GM12891 (cell line): ENCODE results near the gene SDK1.

Experiments
- PAX5 ChIP-seq: IDR thresholded peaks from 2 replicates; pipeline ENCODE4 v1.6.1; 2011; ENCODE audit warnings: low read length, moderate library complexity, mild to moderate bottlenecking; ENCODE audit not compliant: insufficient read depth, severe bottlenecking
- POLR2A ChIP-seq: IDR thresholded peaks from 2 replicates; pipeline ENCODE4 v1.6.1; 2011; ENCODE audit warnings: low read depth, low read length, control low read depth
- POLR2AphosphoS5 ChIP-seq: IDR thresholded peaks from 2 replicates; pipeline ENCODE4 v1.6.1; 2011; ENCODE audit warnings: low read depth, low read length, control low read depth
- POU2F2 ChIP-seq: IDR thresholded peaks from 2 replicates; pipeline ENCODE4 v1.6.1; 2011; ENCODE audit warnings: low read depth, mild to moderate bottlenecking, control low read depth, low read length, moderate library complexity
- SPI1 ChIP-seq: IDR thresholded peaks from 2 replicates; pipeline ENCODE4 v1.6.1; 2011; ENCODE audit warnings: low read depth, low read length, control low read depth
- TAF1 ChIP-seq: IDR thresholded peaks from 2 replicates; pipeline ENCODE4 v1.6.1; 2011; ENCODE audit warnings: low read depth, low read length, control low read depth

DNA sequence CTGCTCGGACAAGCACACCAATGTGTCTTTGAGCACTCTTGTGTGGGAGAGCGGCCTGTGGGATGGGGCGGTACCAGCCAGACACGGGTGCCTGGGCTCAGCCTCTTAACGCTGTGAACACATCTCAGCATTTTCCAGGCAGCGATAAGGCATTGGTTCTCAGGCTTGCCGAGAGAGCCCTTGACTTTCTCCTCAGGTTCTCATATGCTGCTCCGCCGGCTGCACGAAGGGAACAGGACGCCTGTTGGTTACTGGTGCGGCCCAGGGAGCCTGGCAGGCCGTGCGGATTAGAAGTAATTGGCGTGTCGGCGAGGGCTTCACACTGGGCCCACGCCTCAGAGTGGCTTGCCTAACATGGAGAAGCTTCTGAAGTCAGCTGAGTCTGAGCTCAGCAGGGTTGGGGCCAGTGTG, 924.3 kb downstream of the SDK1 start:
- no peak for TF ChIP-seq POLR2A
- TF ChIP-seq TAF1, result no peak
- no peak for TF ChIP-seq POLR2AphosphoS5
- TF ChIP-seq PAX5, result no peak
- no peak for TF ChIP-seq POU2F2
- TF ChIP-seq SPI1, result no peak
